Measurements from ENCODE around the gene NKX2-4.

DNA sequence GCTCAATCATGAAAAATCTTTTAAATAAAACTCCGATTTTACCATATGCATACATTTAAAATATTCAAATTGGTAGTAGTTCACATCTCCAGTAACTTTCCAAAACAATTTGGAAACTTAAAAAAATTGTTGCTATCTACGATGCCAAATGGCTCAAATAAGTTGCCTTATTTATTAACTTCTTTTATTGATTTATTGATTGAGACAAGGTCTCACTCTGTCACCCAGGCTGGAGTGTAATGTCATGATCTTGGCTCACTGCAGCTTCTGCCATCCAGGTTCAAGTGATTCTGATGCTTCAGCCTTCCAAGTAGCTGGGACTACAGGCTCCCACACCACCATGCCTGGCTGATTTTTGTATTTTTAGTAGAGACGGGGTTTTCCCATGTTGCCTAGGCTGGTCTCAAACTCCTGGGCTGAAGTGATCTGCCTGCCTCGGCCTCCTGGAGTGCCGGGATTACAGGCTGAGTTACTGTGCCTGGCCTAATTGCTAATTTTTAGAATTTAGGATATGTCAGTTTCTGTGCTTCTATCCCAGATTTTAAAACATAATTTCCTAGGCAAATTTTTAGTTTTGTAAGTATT lies 12.9 kb downstream of the NKX2-4 start:
- TF ChIP-seq, protein P1, sequence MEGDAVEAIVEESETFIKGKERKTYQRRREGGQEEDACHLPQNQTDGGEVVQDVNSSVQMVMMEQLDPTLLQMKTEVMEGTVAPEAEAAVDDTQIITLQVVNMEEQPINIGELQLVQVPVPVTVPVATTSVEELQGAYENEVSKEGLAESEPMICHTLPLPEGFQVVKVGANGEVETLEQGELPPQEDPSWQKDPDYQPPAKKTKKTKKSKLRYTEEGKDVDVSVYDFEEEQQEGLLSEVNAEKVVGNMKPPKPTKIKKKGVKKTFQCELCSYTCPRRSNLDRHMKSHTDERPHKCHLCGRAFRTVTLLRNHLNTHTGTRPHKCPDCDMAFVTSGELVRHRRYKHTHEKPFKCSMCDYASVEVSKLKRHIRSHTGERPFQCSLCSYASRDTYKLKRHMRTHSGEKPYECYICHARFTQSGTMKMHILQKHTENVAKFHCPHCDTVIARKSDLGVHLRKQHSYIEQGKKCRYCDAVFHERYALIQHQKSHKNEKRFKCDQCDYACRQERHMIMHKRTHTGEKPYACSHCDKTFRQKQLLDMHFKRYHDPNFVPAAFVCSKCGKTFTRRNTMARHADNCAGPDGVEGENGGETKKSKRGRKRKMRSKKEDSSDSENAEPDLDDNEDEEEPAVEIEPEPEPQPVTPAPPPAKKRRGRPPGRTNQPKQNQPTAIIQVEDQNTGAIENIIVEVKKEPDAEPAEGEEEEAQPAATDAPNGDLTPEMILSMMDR (IDR thresholded peaks at IDR 0.05): no peak
- no peak for TF ChIP-seq BHLHE40 (IDR thresholded peaks at IDR 0.05; ENCODE audit: low read depth, low read length)
- TF ChIP-seq JUN (IDR thresholded peaks at IDR 0.05): no peak
- TF ChIP-seq EP300 (IDR thresholded peaks at IDR 0.05): no peak
- TF ChIP-seq SMC3 (IDR thresholded peaks at IDR 0.05): no peak

Measured in A549 (cell line).